ENCODE data around the gene UGDH.
"Not testable (repeated sequence)": the region's sequence is repeated elsewhere in the genome, so short reads cannot be mapped to it uniquely, and the experiment has no call there.

Gene UGDH

DNA sequence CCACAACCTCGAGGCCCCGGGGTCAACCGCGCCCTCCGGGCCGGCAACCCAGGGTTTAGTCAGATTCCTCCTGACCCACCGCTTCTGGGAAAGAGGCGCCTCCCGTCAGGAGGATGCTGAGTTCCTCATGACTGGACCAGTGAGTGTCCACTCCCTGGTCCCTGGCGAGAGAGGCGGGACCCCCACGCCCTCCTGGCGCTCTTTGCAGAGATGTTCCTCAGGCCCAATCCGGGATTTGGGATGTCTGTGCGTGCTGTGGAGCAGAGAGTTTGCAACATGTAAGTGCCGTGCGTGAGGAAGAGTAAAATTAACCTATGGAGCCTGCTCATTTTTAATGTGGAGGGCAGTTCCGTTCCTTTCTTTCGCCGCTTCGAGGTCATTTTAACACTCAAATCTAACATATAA, 824 bp upstream of the UGDH start:
- Histone ChIP-seq H3K9ac (ENCODE audit: low read length) (peak overlapping the region; percentile 74), H3K9me3 (ENCODE audit: control insufficient read depth, insufficient read depth, low read depth, low read length) (peaks cover 30% of the 10 kb centered on the region), H3K4me1 (ENCODE audit: control insufficient read depth, insufficient read depth, low read length) (no peaks in the 10 kb centered on the region), H3K4me3 (ENCODE audit: low read depth, low read length) (peak overlapping the region; percentile 80), H3K27me3 (ENCODE audit: control insufficient read depth, insufficient read depth, low read length) (no peaks in the 10 kb centered on the region), H3K36me3 (ENCODE audit: control insufficient read depth, insufficient read depth, low read length) (peaks cover 32% of the 10 kb centered on the region), H3K27ac (ENCODE audit: low read depth, low read length) (peak overlapping the region; percentile 62; the same call in 1 of the 2 replicates)

- Histone ChIP-seq H3K27ac (ENCODE audit: low read depth, low read length) (peak overlapping the region; percentile 62; the same call in 1 of the 2 replicates), H3K4me1 (ENCODE audit: control insufficient read depth, insufficient read depth, low read length) (no peaks in the 10 kb centered on the region), H3K9ac (ENCODE audit: low read length) (peak overlapping the region; percentile 74), H3K9me3 (ENCODE audit: control insufficient read depth, insufficient read depth, low read depth, low read length) (peaks cover 17% of the 10 kb centered on the region), H3K4me3 (ENCODE audit: low read depth, low read length) (peak overlapping the region; percentile 80), H3K27me3 (ENCODE audit: control insufficient read depth, insufficient read depth, low read length) (no peaks in the 10 kb centered on the region), H3K36me3 (ENCODE audit: control insufficient read depth, insufficient read depth, low read length) (peaks cover 20% of the 10 kb centered on the region)
These were observed 409 bp downstream of the UGDH start for GRCh38 chr4:39526765-39527295.

- H3K9me3 ChIP-seq (ENCODE audit: control insufficient read depth, insufficient read depth, low read depth, low read length): peaks cover 10% of the 10 kb centered on the region
- H3K4me3 ChIP-seq (ENCODE audit: low read depth, low read length): peak overlapping the region; percentile 80
- H3K9ac ChIP-seq (ENCODE audit: low read length): peak overlapping the region; percentile 74
- no peaks in the 10 kb centered on the region for H3K27me3 ChIP-seq (ENCODE audit: control insufficient read depth, insufficient read depth, low read length)
- H3K4me1 ChIP-seq (ENCODE audit: control insufficient read depth, insufficient read depth, low read length): no peaks in the 10 kb centered on the region
- no peak overlapping the region; the same call in 1 of the 2 replicates for H3K27ac ChIP-seq (ENCODE audit: low read depth, low read length)
- peaks cover 16% of the 10 kb centered on the region for H3K36me3 ChIP-seq (ENCODE audit: control insufficient read depth, insufficient read depth, low read length)
These were observed 1.2 kb downstream of the UGDH start for GRCh38 chr4:39525822-39526690.

GRCh38 chr4:39524161-39524957, 2.9 kb downstream of the UGDH start:
- Histone ChIP-seq H3K36me3 (ENCODE audit: control insufficient read depth, insufficient read depth, low read length) (peaks cover 11% of the 10 kb centered on the region; the same call in 1 of the 2 replicates), H3K4me1 (ENCODE audit: control insufficient read depth, insufficient read depth, low read length) (no peaks in the 10 kb centered on the region), H3K9ac (ENCODE audit: low read length) (no peak overlapping the region), H3K27me3 (ENCODE audit: control insufficient read depth, insufficient read depth, low read length) (no peaks in the 10 kb centered on the region), H3K9me3 (ENCODE audit: control insufficient read depth, insufficient read depth, low read depth, low read length) (no peaks in the 10 kb centered on the region), H3K4me3 (ENCODE audit: low read depth, low read length) (no peak overlapping the region), H3K27ac (ENCODE audit: low read depth, low read length) (no peak overlapping the region)

GRCh38 chr4:39522068-39522467, 5.2 kb downstream of the UGDH start:
- Histone ChIP-seq H3K27ac (ENCODE audit: low read depth, low read length) (no peak overlapping the region), H3K36me3 (ENCODE audit: control insufficient read depth, insufficient read depth, low read length) (peaks cover 26% of the 10 kb centered on the region), H3K4me1 (ENCODE audit: control insufficient read depth, insufficient read depth, low read length) (no peaks in the 10 kb centered on the region), H3K9ac (ENCODE audit: low read length) (no peak overlapping the region), H3K4me3 (ENCODE audit: low read depth, low read length) (no peak overlapping the region), H3K9me3 (ENCODE audit: control insufficient read depth, insufficient read depth, low read depth, low read length) (no peaks in the 10 kb centered on the region), H3K27me3 (ENCODE audit: control insufficient read depth, insufficient read depth, low read length) (no peaks in the 10 kb centered on the region)

DNA sequence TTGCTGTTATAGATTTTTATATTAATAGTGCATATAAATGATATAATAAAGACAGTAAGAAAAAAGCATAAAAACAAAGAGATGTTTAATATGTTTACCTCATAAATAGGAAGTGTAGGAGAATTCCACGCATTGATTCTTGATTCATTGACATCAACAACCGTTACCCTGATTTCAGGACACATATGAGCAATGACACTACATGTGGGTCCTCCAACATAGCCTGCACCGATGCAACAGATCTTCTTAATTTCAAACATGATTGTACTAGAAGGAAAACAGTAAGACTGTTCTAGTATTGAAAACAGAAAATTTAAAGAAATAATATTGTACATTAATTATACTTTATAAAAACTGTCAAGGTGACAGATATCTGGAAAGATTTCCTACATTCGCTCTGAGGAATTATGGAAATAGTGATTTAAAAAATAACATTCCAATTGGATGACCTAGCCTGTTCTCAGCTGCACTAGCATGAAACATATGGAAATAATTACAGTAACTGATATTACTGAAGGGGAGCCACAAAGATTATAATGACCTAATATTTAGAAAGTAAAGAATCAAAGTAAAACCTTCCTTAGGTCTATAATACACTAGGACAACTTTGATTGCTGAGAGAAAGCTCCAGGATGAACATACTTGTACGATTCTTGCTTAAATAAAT, 5.9 kb downstream of the UGDH start:
- H3K27me3 ChIP-seq (ENCODE audit: control insufficient read depth, insufficient read depth, low read length): no peaks in the 10 kb centered on the region
- H3K9me3 ChIP-seq (ENCODE audit: control insufficient read depth, insufficient read depth, low read depth, low read length): no peaks in the 10 kb centered on the region
- H3K9ac ChIP-seq (ENCODE audit: low read length): no peak overlapping the region
- H3K27ac ChIP-seq (ENCODE audit: low read depth, low read length): no peak overlapping the region
- H3K4me1 ChIP-seq (ENCODE audit: control insufficient read depth, insufficient read depth, low read length): no peaks in the 10 kb centered on the region
- H3K4me3 ChIP-seq (ENCODE audit: low read depth, low read length): no peak overlapping the region
- peaks cover 30% of the 10 kb centered on the region for H3K36me3 ChIP-seq (ENCODE audit: control insufficient read depth, insufficient read depth, low read length)

- Histone ChIP-seq H3K4me1 (ENCODE audit: control insufficient read depth, insufficient read depth, low read length) (no peaks in the 10 kb centered on the region), H3K36me3 (ENCODE audit: control insufficient read depth, insufficient read depth, low read length) (peaks cover 47% of the 10 kb centered on the region), H3K9me3 (ENCODE audit: control insufficient read depth, insufficient read depth, low read depth, low read length) (no peaks in the 10 kb centered on the region), H3K27ac (ENCODE audit: low read depth, low read length) (no peak overlapping the region), H3K4me3 (ENCODE audit: low read depth, low read length) (no peak overlapping the region), H3K27me3 (ENCODE audit: control insufficient read depth, insufficient read depth, low read length) (no peaks in the 10 kb centered on the region), H3K9ac (ENCODE audit: low read length) (no peak overlapping the region)
These were observed 8.8 kb downstream of the UGDH start for GRCh38 chr4:39518484-39518883.

GRCh38 chr4:39516407-39516966, 10.8 kb downstream of the UGDH start:
- Histone ChIP-seq H3K4me1 (ENCODE audit: control insufficient read depth, insufficient read depth, low read length) (no peaks in the 10 kb centered on the region), H3K36me3 (ENCODE audit: control insufficient read depth, insufficient read depth, low read length) (peaks cover 62% of the 10 kb centered on the region), H3K27me3 (ENCODE audit: control insufficient read depth, insufficient read depth, low read length) (no peaks in the 10 kb centered on the region), H3K9ac (ENCODE audit: low read length) (no peak overlapping the region), H3K4me3 (ENCODE audit: low read depth, low read length) (no peak overlapping the region), H3K9me3 (ENCODE audit: control insufficient read depth, insufficient read depth, low read depth, low read length) (no peaks in the 10 kb centered on the region), H3K27ac (ENCODE audit: low read depth, low read length) (no peak overlapping the region)

GRCh38 chr4:39515669-39516401, 11.4 kb downstream of the UGDH start:
- not testable (repeated sequence) for H3K9me3 ChIP-seq (ENCODE audit: control insufficient read depth, insufficient read depth, low read depth, low read length); H3K4me1 ChIP-seq (ENCODE audit: control insufficient read depth, insufficient read depth, low read length); H3K27me3 ChIP-seq (ENCODE audit: control insufficient read depth, insufficient read depth, low read length); H3K27ac ChIP-seq (ENCODE audit: low read depth, low read length); H3K4me3 ChIP-seq (ENCODE audit: low read depth, low read length); H3K9ac ChIP-seq (ENCODE audit: low read length)
- H3K36me3 ChIP-seq (ENCODE audit: control insufficient read depth, insufficient read depth, low read length): peaks cover 58% of the 10 kb centered on the region

DNA sequence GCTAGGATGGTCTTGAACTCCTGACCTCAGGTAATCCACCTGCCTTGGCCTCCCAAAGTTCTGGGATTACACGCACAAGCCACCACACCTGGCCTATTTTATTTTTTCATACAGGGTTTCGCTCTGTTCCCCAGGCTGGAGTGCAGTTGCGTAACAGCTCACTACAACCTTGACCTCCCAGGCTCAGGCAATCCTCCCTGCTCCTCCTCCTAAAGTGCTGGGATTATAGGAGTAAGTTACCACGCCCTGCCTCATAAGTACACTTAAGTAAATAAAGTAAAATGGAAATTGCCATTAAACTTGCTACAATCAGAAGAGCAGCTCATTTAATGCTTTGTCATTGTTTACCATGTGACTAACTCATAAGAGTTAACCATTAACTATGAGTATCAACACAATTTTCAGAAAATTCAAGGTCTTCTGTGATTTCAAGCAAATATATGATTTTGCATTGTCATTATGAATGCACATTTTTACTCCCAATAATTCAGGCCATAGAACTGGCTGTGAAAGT, 12.3 kb downstream of the UGDH start:
- no peak overlapping the region for H3K27ac ChIP-seq (ENCODE audit: low read depth, low read length)
- no peak overlapping the region for H3K4me3 ChIP-seq (ENCODE audit: low read depth, low read length)
- H3K27me3 ChIP-seq (ENCODE audit: control insufficient read depth, insufficient read depth, low read length): no peaks in the 10 kb centered on the region
- no peaks in the 10 kb centered on the region for H3K9me3 ChIP-seq (ENCODE audit: control insufficient read depth, insufficient read depth, low read depth, low read length)
- H3K36me3 ChIP-seq (ENCODE audit: control insufficient read depth, insufficient read depth, low read length): peaks cover 66% of the 10 kb centered on the region
- H3K9ac ChIP-seq (ENCODE audit: low read length): no peak overlapping the region
- no peaks in the 10 kb centered on the region for H3K4me1 ChIP-seq (ENCODE audit: control insufficient read depth, insufficient read depth, low read length)

Measured in HUES6 (cell line).